OCI-LY1 (cell line): ENCODE measurements around the gene CLOCK.

Experiments
- CTCF ChIP-seq: fragments of 200-600 bp; sonication (generic), shearing (Covaris generic); IDR thresholded peaks from 2 replicates; pipeline ENCODE4 v1.5.1; 2017; ENCODE audit warnings: mild to moderate bottlenecking, antibody characterized with exemption, low read length, moderate library complexity, mixed read lengths
- EZH2 ChIP-seq: fragments of 200-600 bp; sonication (generic), shearing (Covaris generic); IDR thresholded peaks from 2 replicates; pipeline ENCODE4 v1.8.0; 2017; ENCODE audit warnings: borderline replicate concordance, mixed run types, mild to moderate bottlenecking, antibody characterized with exemption, low read length, moderate library complexity, mixed read lengths

- TF ChIP-seq CTCF: no peak
- TF ChIP-seq EZH2: no peak
These were observed 100.7 kb downstream of the CLOCK start for GRCh38 chr4:55445921-55446577.
